GM19099 (cell line): ENCODE measurements around the gene MTA2.

ENCODE experiments used
- POLR2A ChIP-seq: IDR thresholded peaks from 3 replicates; pipeline ENCODE4 v1.6.1; 2011; ENCODE audit warnings: low read depth; ENCODE audit not compliant: insufficient read length; ENCODE audit errors: extremely low read depth

The MTA2 gene

GRCh38 chr11:62602141-62603071, 741 bp upstream of the MTA2 start:
- peak; percentile 32 for TF ChIP-seq POLR2A

- TF ChIP-seq POLR2A: no peak
Observed at GRCh38 chr11:62601122-62601371, 618 bp downstream of the MTA2 start.

GRCh38 chr11:62600367-62601121, 1.1 kb downstream of the MTA2 start:
- no peak for TF ChIP-seq POLR2A

GRCh38 chr11:62599901-62600300, 1.8 kb downstream of the MTA2 start:
- TF ChIP-seq POLR2A: no peak

- no peak for TF ChIP-seq POLR2A
Observed at GRCh38 chr11:62599069-62599696, 2.5 kb downstream of the MTA2 start.

- no peak for TF ChIP-seq POLR2A
Observed at GRCh38 chr11:62595124-62595523, 6.5 kb downstream of the MTA2 start.

GRCh38 chr11:62593434-62594044, 8.1 kb downstream of the MTA2 start:
- no peak for TF ChIP-seq POLR2A

GRCh38 chr11:62592989-62593421, 8.7 kb downstream of the MTA2 start:
- no peak for TF ChIP-seq POLR2A

- no peak for TF ChIP-seq POLR2A
Observed at GRCh38 chr11:62592146-62592815, 9.4 kb downstream of the MTA2 start.

- peak; percentile 95 for TF ChIP-seq POLR2A
Observed at GRCh38 chr11:62591448-62592145, 10.1 kb downstream of the MTA2 start, which contains the start of gene TUT1. Gene TUT1 (minus strand): TSS chr11:62591523. CDS start chr11:62591485, 38 bp downstream.

GRCh38 chr11:62588966-62589637, 12.6 kb downstream of the MTA2 start:
- TF ChIP-seq POLR2A: no peak

- TF ChIP-seq POLR2A: no peak
Observed at GRCh38 chr11:62580959-62581715, 20.5 kb downstream of the MTA2 start.

GRCh38 chr11:62579252-62579651, 22.4 kb downstream of the MTA2 start:
- TF ChIP-seq POLR2A: no peak
